Colonic mucosa (tissue), 4 donors: ENCODE measurements around the gene SAMD14. TPM values are rescaled to one million over a fixed set of nuclear protein-coding genes. Genes with fewer than 3 reads are reported as not detected.

Experiments
- DNase-seq: peaks from one replicate; pipeline ENCODE4 v3.0.0-alpha.2; 2020
- H3K27ac ChIP-seq: fragments of 200-600 bp; one replicate; pipeline ENCODE4 v1.8.0; 2021
- H3K27me3 ChIP-seq: fragments of 200-600 bp; one replicate; pipeline ENCODE4 v1.8.0; 2021
- H3K36me3 ChIP-seq: fragments of 200-600 bp; one replicate; pipeline ENCODE4 v1.8.0; 2021
- H3K4me1 ChIP-seq: fragments of 200-600 bp; one replicate; pipeline ENCODE4 v1.8.0; 2021; ENCODE audit warnings: mild to moderate bottlenecking
- H3K4me3 ChIP-seq: fragments of 200-600 bp; one replicate; pipeline ENCODE4 v1.8.0; 2021
- H3K9ac ChIP-seq, 2 donors: one replicate each; pipeline ENCODE4 v1.7.0; 2013; ENCODE audit warnings: control low read depth in 2 of 2, low read depth in 2 of 2, low read length in 2 of 2
- H3K9me3 ChIP-seq: fragments of 200-600 bp; one replicate; pipeline ENCODE4 v1.8.0; 2021
- intact Hi-C: fragments of 100-400 bp; cut with DNase I; formaldehyde crosslinking; loops from one replicate; pipeline ENCODE4 v1.14.1; 2022
- total RNA-seq, 2 donors: library from RNA; stranded (reverse); fragmentation: NEBNext Ultra II Directional in 1 of 2; extraction: Animal tissue kit (Norgen Biotek cat#: 25700) in 1 of 2; gene quantifications; one replicate each; pipeline ENCODE4 v1.2.1, GENCODE V29; 2021
- TF ChIP-seq, protein P1 (sequence below): fragments of 200-600 bp; IDR thresholded peaks from one replicate; pipeline ENCODE4 v1.8.0; 2022; ENCODE audit warnings: antibody characterized with exemption, mild to moderate bottlenecking
- donor health status: healthy.
- donor health status: DM: no; HTN: no; CAD: no.
- donor health status: DM: no; HTN: no; CAD: no.

Gene SAMD14
- total RNA-seq, 2 donors from 2014 or later = 0.77 to 2.3 TPM

DNA sequence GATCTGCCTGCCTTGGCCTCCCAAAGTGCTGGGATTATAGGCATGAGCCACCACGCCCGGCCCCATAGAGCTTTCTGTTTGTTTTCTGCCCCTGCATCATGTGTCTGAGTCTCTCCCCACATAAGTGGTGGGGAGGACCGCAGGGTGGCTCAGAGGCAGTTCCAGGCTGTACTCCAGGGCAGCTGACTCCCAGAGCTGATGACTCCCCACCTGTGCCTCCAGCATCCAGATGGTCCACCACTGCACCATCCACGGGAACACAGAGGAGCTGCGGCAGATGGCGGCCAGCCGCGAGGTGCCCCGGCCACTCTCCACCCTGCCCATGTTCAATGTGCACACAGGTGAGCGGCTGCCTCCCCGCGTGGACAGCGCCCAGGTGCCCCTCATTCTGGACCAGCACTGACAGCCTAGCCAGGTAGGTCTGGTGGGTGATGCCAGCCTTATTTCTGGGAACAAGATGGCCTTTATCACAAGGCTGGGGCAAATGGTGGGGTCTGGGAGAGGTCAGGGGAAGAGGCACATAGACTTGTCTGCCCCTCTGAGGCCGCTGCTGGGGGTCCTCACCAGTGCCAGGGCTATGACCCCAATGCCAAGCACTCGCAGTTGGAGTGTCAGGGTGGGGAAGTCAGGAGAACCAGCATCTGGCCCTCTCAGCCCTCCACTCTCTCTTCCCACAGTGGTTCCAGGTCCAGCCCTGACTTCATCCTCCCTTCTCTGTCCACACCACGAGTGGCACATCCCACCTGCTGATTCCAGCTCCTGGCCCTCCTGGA lies 45.3 kb upstream of the SAMD14 start:
- no peak for DNase-seq
- intact Hi-C loops = no loop called here

DNA sequence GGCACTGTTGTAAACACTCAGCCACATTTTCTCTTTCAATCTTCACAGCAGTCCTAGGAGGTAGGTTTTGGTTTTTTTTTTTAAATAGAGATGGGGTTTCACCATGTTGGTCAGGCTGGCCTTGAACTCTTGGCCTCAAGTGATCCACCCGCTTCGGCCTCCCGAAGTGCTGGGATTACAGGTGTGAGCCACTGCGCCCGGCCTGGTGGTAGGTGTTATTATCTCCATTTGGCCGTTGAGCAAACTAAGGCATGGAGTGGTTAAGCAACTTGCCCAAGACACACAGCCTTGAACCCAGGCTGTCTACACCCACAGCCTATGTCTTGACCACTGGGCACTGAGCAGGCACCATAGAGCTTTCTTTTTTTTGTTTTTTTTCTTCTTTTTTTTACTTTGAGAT lies 44.5 kb upstream of the SAMD14 start:
- Histone ChIP-seq H3K9ac (no peak overlapping the region), H3K9me3 (no peaks in the 10 kb centered on the region), H3K27me3 (no peaks in the 10 kb centered on the region), H3K27ac (no peak overlapping the region), H3K4me3 (no peak overlapping the region), H3K36me3 (no peaks in the 10 kb centered on the region), H3K4me1 (peaks cover 6% of the 10 kb centered on the region)
- intact Hi-C loops = no loop called here
- no peak for DNase-seq
- TF ChIP-seq, protein P1, sequence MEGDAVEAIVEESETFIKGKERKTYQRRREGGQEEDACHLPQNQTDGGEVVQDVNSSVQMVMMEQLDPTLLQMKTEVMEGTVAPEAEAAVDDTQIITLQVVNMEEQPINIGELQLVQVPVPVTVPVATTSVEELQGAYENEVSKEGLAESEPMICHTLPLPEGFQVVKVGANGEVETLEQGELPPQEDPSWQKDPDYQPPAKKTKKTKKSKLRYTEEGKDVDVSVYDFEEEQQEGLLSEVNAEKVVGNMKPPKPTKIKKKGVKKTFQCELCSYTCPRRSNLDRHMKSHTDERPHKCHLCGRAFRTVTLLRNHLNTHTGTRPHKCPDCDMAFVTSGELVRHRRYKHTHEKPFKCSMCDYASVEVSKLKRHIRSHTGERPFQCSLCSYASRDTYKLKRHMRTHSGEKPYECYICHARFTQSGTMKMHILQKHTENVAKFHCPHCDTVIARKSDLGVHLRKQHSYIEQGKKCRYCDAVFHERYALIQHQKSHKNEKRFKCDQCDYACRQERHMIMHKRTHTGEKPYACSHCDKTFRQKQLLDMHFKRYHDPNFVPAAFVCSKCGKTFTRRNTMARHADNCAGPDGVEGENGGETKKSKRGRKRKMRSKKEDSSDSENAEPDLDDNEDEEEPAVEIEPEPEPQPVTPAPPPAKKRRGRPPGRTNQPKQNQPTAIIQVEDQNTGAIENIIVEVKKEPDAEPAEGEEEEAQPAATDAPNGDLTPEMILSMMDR = no peak

More for the DNA sequence above, 45.3 kb upstream of the SAMD14 start:
- TF ChIP-seq, protein P1 = no peak
- Histone ChIP-seq H3K9me3 (no peaks in the 10 kb centered on the region), H3K4me1 (peaks cover 6% of the 10 kb centered on the region), H3K36me3 (no peaks in the 10 kb centered on the region), H3K27ac (no peak overlapping the region), H3K4me3 (no peak overlapping the region), H3K27me3 (no peaks in the 10 kb centered on the region), H3K9ac (no peak overlapping the region)

DNA sequence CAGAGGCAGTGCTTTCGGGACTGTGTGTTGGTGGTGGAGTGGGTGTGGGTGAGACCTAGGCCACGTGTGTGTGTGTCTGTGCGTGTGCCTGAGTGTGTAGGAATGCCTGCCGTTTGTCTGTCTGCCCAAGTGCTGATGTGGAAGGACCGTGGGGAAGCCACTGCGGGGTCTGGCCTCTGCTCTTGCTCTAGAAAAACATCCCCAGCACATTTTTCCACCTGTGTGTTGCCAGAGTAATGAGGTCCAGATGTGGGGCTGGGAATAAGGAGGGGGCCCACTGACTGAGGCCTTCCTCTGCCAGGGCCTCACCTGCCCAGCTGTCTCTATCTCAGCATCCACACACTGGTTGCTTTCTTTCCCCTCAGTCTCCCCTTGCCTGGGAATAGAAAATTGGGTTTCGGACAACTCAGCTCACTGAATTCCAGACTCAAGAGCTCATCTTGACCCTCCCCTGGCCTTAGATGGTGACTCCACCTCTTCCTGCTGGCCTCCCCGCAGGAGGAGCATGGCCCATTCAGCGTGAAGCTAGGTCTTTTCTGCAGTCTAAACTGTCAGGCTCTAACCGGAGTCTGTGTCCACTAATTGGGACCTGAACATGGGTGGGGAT lies 43.5 kb upstream of the SAMD14 start:
- Histone ChIP-seq H3K36me3 (no peaks in the 10 kb centered on the region), H3K27ac (no peak overlapping the region), H3K9ac (no peak overlapping the region), H3K4me3 (no peak overlapping the region), H3K27me3 (no peaks in the 10 kb centered on the region), H3K4me1 (peaks cover 6% of the 10 kb centered on the region), H3K9me3 (no peaks in the 10 kb centered on the region)
- TF ChIP-seq, protein P1 = no peak
- intact Hi-C loops = no loop called here
- DNase-seq = no peak

DNA sequence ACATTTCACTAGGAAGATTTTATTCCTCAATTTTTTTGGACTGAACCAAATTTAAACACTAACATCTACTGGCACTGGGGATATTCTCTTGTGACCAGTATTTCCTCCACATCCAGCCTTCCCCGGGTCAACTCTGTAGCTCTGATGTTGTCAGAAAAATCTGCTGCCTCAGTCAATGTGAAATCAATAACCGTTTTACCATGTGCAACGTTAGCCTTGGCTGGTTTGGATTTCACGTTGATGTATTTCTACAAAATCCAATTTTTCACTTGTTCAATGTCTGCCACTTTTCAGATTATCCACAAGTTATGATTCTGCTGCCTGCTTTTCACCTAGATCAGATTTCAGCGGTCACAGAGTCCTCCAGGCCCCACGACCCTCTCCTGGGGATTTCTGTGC lies 43.0 kb upstream of the SAMD14 start:
- Histone ChIP-seq H3K9ac (no peak overlapping the region), H3K4me3 (no peak overlapping the region), H3K9me3 (no peaks in the 10 kb centered on the region), H3K27ac (no peak overlapping the region), H3K4me1 (peaks cover 4% of the 10 kb centered on the region), H3K27me3 (no peaks in the 10 kb centered on the region), H3K36me3 (no peaks in the 10 kb centered on the region)
- DNase-seq = no peak
- intact Hi-C loops = no loop called here
- TF ChIP-seq, protein P1 = no peak

DNA sequence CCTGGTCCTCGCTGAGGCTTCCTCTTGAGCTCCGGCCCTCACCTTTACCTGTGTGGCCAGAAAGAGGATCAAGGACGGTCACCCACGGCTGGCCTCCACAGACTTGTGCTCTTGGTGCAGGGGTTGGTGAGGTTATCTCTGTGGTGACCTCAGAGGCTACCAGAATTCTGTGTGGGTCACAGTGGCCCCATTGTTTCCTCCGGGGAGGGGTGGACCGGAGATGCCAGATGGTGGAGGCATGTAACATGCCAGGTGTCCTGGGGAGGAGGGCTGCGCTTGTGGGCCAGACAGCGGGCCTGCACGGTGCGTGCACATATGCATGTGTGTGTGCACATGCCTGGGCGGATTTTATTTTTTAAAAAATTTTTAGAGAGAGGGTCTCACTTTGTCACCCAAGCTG lies 42.2 kb upstream of the SAMD14 start:
- Histone ChIP-seq H3K36me3 (no peaks in the 10 kb centered on the region), H3K27me3 (no peaks in the 10 kb centered on the region), H3K4me1 (no peaks in the 10 kb centered on the region), H3K27ac (no peak overlapping the region), H3K4me3 (no peak overlapping the region), H3K9me3 (no peaks in the 10 kb centered on the region), H3K9ac (no peak overlapping the region)
- DNase-seq = no peak
- intact Hi-C loops = no loop called here
- TF ChIP-seq, protein P1 = no peak
